ENCODE data around the gene OAT.
"Not testable (repeated sequence)": the region's sequence is repeated elsewhere in the genome, so short reads cannot be mapped to it uniquely, and the experiment has no call there.

Gene OAT

DNA sequence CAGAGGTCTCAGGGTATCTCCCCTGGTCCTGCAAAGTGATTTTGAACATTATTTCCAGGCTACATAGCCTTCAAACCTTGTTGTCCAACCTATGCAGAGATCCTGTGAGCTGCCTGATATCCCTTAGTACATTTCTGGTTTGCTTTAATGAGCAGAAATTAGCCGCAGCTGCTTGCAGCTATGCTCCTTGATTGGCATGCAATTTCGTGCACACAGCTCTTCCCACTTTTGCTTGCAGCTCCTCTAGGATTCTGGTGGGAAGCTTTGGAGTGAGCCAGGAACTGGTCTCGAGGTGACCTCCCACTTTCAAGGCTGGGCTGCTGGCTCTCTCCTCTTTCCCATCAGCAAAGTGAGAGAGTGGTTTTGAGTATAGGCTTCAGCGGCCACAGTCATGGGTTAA is 45.8 kb downstream of the OAT start:
- ATAC-seq (replicated peaks) (no peak), DNase-seq (no peak)

DNA sequence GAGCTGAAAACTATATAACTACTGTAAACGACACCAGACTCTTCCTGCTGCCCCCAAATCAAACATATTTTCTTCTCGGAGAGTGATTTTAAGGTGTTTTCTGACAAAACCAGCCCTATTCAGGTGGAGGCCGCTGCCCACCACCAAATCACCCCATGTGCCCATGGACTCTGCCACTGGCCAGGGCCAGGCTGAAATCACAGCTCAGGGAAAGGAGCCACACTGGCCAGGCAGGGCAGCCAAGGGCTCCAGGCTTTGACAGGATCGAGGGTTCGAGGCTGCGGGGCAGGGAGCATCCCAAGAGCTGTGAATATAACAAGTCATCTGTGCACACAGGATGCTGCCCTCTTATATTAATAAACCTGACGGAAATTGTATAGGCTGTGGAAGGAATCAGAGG is 48.3 kb downstream of the OAT start:
- H3K36me3 Mint-ChIP-seq, result peaks cover 0 to 8% of the 10 kb centered on the region in 2 donors
- H3K9me3 Mint-ChIP-seq, result peaks cover 3 to 9% of the 10 kb centered on the region in 2 donors
- H3K4me1 Mint-ChIP-seq, result peaks cover 8% of the 10 kb centered on the region in 2 donors
- ATAC-seq (replicated peaks), result no peak
- no peak for DNase-seq
- peaks cover 22 to 40% of the 10 kb centered on the region in 2 donors for H3K27me3 Mint-ChIP-seq
- no peak overlapping the region for H3K27ac Mint-ChIP-seq
- H3K4me3 Mint-ChIP-seq, result no peak overlapping the region

More for the DNA sequence above, 45.8 kb downstream of the OAT start:
- Mint-ChIP-seq H3K27me3 (peaks cover 10 to 30% of the 10 kb centered on the region in 2 donors), H3K4me3 (no peak overlapping the region), H3K36me3 (peaks cover 0 to 8% of the 10 kb centered on the region in 2 donors), H3K9me3 (peaks cover 3 to 9% of the 10 kb centered on the region in 2 donors), H3K4me1 (peaks cover 0 to 3% of the 10 kb centered on the region in 2 donors), H3K27ac (no peak overlapping the region)

DNA sequence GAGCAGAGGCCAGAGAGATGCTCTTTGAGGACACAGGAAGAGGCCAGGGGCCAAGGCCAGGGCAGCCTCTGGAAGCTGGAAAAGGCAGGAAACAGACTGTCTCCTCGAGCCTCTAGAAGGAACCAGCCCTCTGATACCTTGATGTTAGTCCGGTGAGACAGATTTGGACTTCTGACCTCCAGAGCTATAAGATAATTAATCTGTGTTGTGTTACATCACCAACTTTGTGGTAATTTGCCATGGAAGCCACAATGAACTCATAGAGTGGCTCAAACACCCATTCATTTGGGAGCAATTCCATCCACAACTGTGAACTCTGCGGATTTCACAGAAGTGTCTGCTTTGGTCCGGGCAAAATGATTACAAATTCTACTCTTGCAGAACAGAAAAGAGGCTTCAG is 48.7 kb downstream of the OAT start:
- peaks cover 22 to 40% of the 10 kb centered on the region in 2 donors for H3K27me3 Mint-ChIP-seq
- peaks cover 0 to 8% of the 10 kb centered on the region in 2 donors for H3K36me3 Mint-ChIP-seq
- H3K4me3 Mint-ChIP-seq, result no peak overlapping the region
- ATAC-seq (replicated peaks) (no peak), DNase-seq (no peak)
- peaks cover 8% of the 10 kb centered on the region in 2 donors for H3K4me1 Mint-ChIP-seq
- peaks cover 3 to 9% of the 10 kb centered on the region in 2 donors for H3K9me3 Mint-ChIP-seq
- H3K27ac Mint-ChIP-seq, result no peak overlapping the region

DNA sequence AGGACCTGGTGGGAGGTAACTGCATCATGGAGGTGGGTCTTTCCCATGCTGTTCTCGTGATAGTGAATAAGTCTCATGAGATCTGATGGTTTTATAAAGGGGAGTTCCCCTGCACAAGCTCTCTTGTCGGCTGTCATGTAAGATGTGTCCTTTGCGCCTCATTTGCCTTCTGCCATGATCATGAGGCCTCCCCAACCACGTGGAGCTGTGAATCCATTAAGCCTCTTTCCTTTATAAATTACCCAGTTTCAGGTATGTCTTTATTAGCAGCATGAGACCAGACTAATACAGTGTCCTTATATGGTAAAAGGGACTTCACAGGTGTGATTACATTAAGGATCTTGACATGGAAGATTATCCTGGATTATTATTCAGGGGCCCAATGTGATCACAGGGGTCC is 49.2 kb downstream of the OAT start:
- not testable (repeated sequence) for H3K27ac Mint-ChIP-seq; ATAC-seq (replicated peaks); H3K36me3 Mint-ChIP-seq; DNase-seq; H3K4me1 Mint-ChIP-seq; H3K9me3 Mint-ChIP-seq; H3K4me3 Mint-ChIP-seq
- peaks cover 22 to 40% of the 10 kb centered on the region in 2 donors for H3K27me3 Mint-ChIP-seq

DNA sequence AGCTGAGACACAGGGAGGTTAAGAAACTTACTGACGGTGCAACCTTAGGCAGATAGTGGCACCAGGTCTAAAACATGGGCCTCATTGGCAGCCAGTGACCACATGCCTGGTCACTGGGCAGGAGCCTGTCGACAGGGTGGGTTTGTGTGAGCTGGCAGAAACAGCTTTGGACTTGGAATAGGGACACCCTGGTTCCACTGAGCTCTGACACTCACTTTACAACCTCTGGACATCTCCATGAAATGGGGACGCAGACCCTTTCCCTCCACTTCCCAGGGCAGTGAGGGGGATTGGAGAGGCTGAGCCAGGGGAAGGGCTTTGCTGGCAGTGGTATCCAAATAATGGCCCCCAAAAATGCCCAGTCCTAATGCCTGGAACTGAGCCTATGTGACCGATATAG is 49.7 kb downstream of the OAT start:
- Mint-ChIP-seq H3K4me3 (no peak overlapping the region), H3K9me3 (peaks cover 3 to 9% of the 10 kb centered on the region in 2 donors)
- no peak for ATAC-seq (replicated peaks)

DNA sequence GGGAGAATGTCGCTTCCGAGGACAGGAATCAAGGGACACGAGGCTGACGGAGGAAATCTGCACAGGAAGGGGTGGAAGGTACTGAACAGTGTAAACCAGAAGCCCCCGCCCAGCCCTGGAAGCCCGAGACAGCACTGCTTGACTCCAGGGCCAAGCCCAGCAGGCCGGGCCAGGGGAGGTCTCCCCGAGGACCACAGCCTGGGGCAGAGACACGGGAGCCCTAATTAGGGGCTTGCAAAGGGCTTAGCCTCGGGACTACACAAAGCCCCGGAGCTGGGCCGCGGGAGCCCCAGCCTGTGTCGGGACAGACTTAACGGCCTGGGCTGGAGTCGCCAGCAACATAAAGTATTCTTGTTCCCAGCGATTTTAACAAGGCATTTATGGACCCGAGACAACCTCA is 50.8 kb downstream of the OAT start:
- H3K9me3 Mint-ChIP-seq, result peaks cover 3 to 9% of the 10 kb centered on the region in 2 donors
- peaks cover 22 to 40% of the 10 kb centered on the region in 2 donors for H3K27me3 Mint-ChIP-seq
- DNase-seq (no peak), ATAC-seq (replicated peaks) (no peak)
- H3K4me3 Mint-ChIP-seq, result no peak overlapping the region
- H3K27ac Mint-ChIP-seq, result no peak overlapping the region
- H3K4me1 Mint-ChIP-seq, result peaks cover 8% of the 10 kb centered on the region in 2 donors
- H3K36me3 Mint-ChIP-seq, result peaks cover 0 to 8% of the 10 kb centered on the region in 2 donors

More for the DNA sequence above, 49.7 kb downstream of the OAT start:
- H3K27me3 Mint-ChIP-seq, result peaks cover 22 to 40% of the 10 kb centered on the region in 2 donors
- no peak for DNase-seq
- H3K27ac Mint-ChIP-seq, result no peak overlapping the region
- peaks cover 0 to 8% of the 10 kb centered on the region in 2 donors for H3K36me3 Mint-ChIP-seq
- H3K4me1 Mint-ChIP-seq, result peaks cover 8% of the 10 kb centered on the region in 2 donors

DNA sequence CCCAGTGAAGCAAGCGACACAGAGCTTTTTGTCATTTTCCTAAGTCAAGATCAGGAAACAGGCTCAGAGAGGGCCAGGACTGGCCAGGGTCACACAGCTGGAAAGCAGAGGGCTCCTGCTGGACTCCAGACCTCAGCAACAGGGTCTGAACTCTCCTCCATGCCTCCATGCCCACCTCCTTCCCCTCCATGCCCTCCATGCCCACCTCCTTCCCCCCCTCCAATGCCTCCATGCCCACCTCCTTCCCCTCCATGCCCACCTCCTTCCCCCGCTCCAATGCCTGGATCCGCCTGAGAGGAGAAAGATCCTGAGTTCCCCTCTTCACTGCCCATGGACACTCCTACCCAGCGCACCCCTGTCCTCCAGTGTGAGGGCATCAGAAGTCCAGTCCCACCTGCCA is 51.3 kb downstream of the OAT start:
- DNase-seq, result no peak
- Mint-ChIP-seq H3K27ac (no peak overlapping the region), H3K4me3 (no peak overlapping the region), H3K27me3 (peaks cover 22 to 40% of the 10 kb centered on the region in 2 donors), H3K4me1 (peaks cover 8% of the 10 kb centered on the region in 2 donors), H3K9me3 (peaks cover 3 to 9% of the 10 kb centered on the region in 2 donors), H3K36me3 (peaks cover 0 to 8% of the 10 kb centered on the region in 2 donors)
- ATAC-seq (replicated peaks), result no peak

DNA sequence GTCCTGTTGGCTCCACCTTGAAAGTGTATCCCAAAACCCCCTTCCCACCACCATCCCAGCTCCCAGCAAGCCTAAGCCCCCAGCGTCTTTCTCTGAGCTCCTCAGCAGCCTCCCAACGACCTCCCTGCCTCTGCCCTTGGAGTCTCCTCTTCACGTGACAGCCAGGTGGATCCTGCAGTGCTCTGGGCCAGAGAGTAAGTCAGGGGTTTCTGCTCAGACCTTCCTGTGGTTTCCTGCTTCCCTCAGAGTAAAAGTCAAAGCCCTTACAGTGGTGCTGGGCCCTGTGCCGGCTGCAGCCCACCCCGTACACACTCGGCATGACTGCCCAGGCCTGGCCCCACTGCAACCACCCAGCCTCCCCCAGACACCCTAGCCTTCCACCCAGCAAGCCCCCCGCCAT is 51.9 kb downstream of the OAT start:
- H3K9me3 Mint-ChIP-seq, result peaks cover 1 to 6% of the 10 kb centered on the region in 2 donors
- no peak overlapping the region for H3K4me3 Mint-ChIP-seq
- peaks cover 0 to 6% of the 10 kb centered on the region in 2 donors for H3K36me3 Mint-ChIP-seq
- peak; percentile 45 to 60 for ATAC-seq (replicated peaks)
- peak overlapping the region; percentile 37 for H3K27ac Mint-ChIP-seq
- H3K27me3 Mint-ChIP-seq, result peaks cover 22 to 38% of the 10 kb centered on the region in 2 donors
- peaks cover 8% of the 10 kb centered on the region in 2 donors for H3K4me1 Mint-ChIP-seq
- no peak for DNase-seq

DNA sequence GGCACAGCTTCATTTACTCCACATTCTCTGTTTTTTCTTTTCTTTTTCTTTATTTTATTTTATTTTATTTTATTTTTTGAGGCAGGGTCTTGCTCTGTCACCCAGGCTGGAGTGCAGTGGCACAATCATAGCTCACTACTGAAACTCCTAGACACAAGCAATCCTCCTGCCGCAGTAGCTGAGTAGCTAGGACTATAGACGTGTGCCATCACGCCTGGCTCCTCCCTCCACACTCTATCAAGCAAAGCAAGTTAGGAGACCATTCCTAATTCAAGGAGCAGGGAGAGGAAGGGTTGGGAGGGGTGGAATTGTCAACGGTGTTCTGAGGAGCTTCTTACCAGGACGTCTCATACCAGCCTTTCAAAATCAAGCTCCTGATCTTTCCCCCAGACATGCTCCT is 52.4 kb downstream of the OAT start:
- Mint-ChIP-seq H3K9me3 (peaks cover 0 to 3% of the 10 kb centered on the region in 2 donors), H3K4me3 (no peak overlapping the region), H3K36me3 (peaks cover 0 to 3% of the 10 kb centered on the region in 2 donors), H3K27me3 (peaks cover 21 to 33% of the 10 kb centered on the region in 2 donors), H3K4me1 (peaks cover 8% of the 10 kb centered on the region in 2 donors), H3K27ac (no peak overlapping the region)
- ATAC-seq (replicated peaks), result no peak
- no peak for DNase-seq

DNA sequence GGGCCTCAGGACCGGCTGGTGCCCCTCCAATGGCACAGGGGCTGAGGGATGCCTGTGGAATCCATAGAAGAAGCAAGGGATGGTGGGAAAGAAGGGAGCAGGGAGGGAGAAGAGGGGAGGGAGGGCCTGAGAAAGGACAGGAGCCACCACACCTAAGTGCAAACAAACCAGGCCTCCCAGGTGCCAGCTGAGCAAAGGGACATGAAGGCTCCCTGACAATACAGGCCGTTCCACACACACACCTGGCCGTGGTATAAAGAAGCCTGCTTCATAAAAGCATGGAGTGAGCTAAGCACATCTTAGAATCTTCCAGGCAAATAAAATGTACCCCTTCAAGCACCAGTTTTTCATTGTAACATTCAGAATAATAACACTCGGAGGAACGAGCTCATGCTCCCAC is 54.0 kb downstream of the OAT start:
- DNase-seq (no peak), ATAC-seq (replicated peaks) (no peak)
- Mint-ChIP-seq H3K36me3 (peaks cover 2 to 7% of the 10 kb centered on the region in 2 donors), H3K4me3 (no peak overlapping the region), H3K27me3 (peaks cover 16% of the 10 kb centered on the region in 2 donors), H3K9me3 (peaks cover 7% of the 10 kb centered on the region in 2 donors), H3K4me1 (peaks cover 6 to 8% of the 10 kb centered on the region in 2 donors), H3K27ac (no peak overlapping the region)

DNA sequence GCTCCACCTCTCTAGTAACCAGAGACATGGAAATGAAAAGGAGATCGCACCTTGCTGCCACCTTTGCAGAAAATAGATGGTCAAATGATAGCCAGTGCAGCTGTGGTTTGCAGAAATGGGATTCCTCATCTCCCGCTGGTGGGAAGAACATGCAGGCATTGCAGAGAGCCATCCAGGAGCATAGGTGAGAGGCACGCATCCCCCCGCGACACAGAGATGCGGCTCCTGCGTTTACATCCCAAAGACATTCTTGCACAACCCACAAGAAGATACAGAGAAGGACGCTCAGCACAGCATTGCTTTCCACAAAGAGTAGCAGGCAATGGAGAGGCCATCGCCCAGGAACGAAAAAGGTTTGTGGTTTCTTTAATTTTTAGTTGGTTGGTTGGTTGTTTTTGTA is 56.2 kb downstream of the OAT start:
- Mint-ChIP-seq H3K36me3 (peaks cover 5 to 10% of the 10 kb centered on the region in 2 donors), H3K9me3 (peaks cover 9 to 14% of the 10 kb centered on the region in 2 donors), H3K27me3 (peaks cover 11 to 14% of the 10 kb centered on the region in 2 donors), H3K4me3 (no peak overlapping the region), H3K4me1 (peaks cover 5 to 8% of the 10 kb centered on the region in 2 donors), H3K27ac (no peak overlapping the region)
- DNase-seq (no peak), ATAC-seq (replicated peaks) (no peak)

DNA sequence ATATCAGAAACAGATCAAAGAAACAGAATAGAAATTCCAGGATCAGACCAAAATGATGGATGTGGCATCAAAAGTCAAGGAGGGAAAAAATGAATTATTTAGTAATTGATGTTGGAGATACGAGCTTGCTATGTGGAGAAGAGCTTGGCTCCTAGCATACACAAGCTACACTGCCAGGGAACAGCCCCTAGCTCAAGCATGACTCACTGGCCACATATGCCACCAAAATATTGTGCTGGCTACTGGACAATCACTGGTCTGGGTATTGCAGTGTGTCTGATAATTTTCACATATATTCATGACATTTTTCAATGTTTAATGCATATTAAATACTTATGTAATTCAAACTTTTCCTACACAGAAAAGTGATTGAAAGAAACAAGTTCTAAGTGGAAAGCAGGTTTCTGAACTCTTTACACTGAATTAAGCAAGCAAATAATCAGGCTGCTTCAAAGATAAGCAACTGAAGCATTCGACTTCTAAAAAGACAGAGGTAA is 59.3 kb downstream of the OAT start:
- Mint-ChIP-seq H3K27me3 (peaks cover 6 to 12% of the 10 kb centered on the region in 2 donors), H3K27ac (no peak overlapping the region), H3K36me3 (peaks cover 5 to 10% of the 10 kb centered on the region in 2 donors), H3K4me3 (no peak overlapping the region), H3K4me1 (peaks cover 4 to 10% of the 10 kb centered on the region in 2 donors), H3K9me3 (peaks cover 9 to 14% of the 10 kb centered on the region in 2 donors)
- ATAC-seq (replicated peaks) (no peak), DNase-seq (no peak)

DNA sequence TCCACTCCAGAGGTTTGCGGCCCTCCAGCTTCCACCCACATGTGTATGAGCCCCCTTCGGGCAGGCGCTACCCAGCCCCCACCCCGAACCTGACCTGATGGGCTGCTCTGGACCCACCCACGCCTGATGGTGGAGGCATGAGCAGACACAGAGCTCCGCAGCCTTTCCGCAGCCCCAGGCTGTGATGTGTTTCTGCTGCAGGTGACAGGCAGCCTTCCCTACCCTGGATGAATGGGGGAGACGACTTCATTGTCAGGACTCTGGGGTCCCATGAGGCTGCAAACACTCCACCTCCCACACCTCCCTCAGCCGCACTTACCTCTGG is 61.2 kb downstream of the OAT start:
- no peak for DNase-seq
- H3K9me3 Mint-ChIP-seq, result peaks cover 9 to 14% of the 10 kb centered on the region in 2 donors
- H3K4me3 Mint-ChIP-seq, result no peak overlapping the region
- H3K27ac Mint-ChIP-seq, result no peak overlapping the region
- peaks cover 5 to 10% of the 10 kb centered on the region in 2 donors for H3K36me3 Mint-ChIP-seq
- peaks cover 6 to 12% of the 10 kb centered on the region in 2 donors for H3K27me3 Mint-ChIP-seq
- H3K4me1 Mint-ChIP-seq, result peaks cover 6 to 11% of the 10 kb centered on the region in 2 donors
- no peak for ATAC-seq (replicated peaks)

DNA sequence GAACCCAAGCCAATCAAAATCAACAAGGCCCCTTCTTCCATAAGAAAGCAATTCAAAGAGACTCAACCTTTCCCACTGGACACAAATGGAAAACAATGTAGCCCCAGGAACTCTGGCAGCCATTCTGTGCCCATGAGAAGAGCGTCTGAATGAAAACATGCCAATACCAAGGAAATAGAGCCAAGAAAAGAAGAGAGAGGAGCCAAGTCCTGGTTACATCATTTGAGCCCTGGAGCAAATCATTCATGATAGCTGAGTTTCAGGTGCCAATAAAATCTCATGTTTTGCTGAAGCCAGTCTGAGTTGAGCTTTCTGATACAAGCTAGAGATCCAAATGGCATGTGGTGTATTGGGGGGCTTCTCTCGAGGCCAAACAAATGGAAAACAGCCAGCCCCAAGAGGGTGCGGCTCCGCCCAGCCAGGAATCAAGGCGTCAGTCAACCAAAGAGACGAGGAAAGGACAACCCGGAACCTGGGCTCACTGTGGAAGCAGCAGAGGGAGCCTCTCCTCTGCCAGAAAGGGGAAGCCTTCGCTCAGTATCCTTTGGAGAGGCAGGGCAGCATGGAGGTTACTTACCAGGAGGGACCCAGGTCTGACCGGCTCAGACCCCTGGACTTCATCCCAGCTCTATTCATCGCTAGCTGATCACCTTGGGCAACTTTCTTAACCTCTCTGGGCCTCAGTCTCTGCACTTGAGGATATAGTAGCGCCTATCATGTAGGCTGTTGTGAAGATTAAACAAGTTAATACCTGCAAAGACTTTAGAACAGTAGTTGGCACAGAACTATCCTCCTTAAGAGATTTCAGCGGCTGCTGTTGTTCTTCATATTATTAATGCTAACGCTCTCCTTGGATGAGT is 61.8 kb downstream of the OAT start:
- Mint-ChIP-seq H3K9me3 (peaks cover 9 to 14% of the 10 kb centered on the region in 2 donors), H3K27ac (no peak overlapping the region), H3K27me3 (peaks cover 6 to 12% of the 10 kb centered on the region in 2 donors), H3K4me1 (peaks cover 6 to 11% of the 10 kb centered on the region in 2 donors), H3K36me3 (peaks cover 5 to 10% of the 10 kb centered on the region in 2 donors), H3K4me3 (no peak overlapping the region)
- ATAC-seq (replicated peaks) (no peak), DNase-seq (no peak)
